GM12878 (cell line): ENCODE results near the gene RNASE7.

Experiments used
- CEBPB ChIP-seq, 2 experiments: fragments of 150-350 bp in 1 of 2; IDR thresholded peaks; 2 replicates each; pipeline ENCODE4 v1.6.1; 2012 to 2014; ENCODE audit warnings: low read depth in 2 of 2, low read length in 2 of 2, borderline replicate concordance in 1 of 2, inconsistent platforms in 1 of 2
- POLR2A ChIP-seq: IDR thresholded peaks from 2 replicates; pipeline ENCODE4 v1.6.1; 2011; ENCODE audit warnings: low read depth, mild to moderate bottlenecking, low read length
- POLR2AphosphoS5 ChIP-seq: IDR thresholded peaks from 2 replicates; pipeline ENCODE4 v1.6.1; 2011; ENCODE audit warnings: mild to moderate bottlenecking, low read length, inconsistent platforms
- SMC3 ChIP-seq: IDR thresholded peaks from 2 replicates; pipeline ENCODE4 v1.6.1; 2011; ENCODE audit warnings: low read length, improper control_type of control experiment, borderline replicate concordance
- ZNF274 ChIP-seq: IDR thresholded peaks from one replicate; pipeline ENCODE4 v1.8.0; 2011; ENCODE audit not compliant: insufficient read length, insufficient read depth
- TF ChIP-seq, protein P1 (sequence below), 3 experiments: IDR thresholded peaks in 2 of 3; conservative IDR thresholded peaks in 1 of 3; 2 replicates each; pipeline ENCODE4 v1.5.1; 2011; ENCODE audit warnings: low read depth in 3 of 3, low read length in 3 of 3, mild to moderate bottlenecking in 3 of 3, control low read depth in 2 of 3, moderate library complexity in 2 of 3, inconsistent platforms in 1 of 3, mixed read lengths in 1 of 3; ENCODE audit not compliant: control insufficient read depth in 2 of 3, insufficient read depth in 1 of 3; ENCODE audit errors: extremely low read depth in 1 of 3

DNA sequence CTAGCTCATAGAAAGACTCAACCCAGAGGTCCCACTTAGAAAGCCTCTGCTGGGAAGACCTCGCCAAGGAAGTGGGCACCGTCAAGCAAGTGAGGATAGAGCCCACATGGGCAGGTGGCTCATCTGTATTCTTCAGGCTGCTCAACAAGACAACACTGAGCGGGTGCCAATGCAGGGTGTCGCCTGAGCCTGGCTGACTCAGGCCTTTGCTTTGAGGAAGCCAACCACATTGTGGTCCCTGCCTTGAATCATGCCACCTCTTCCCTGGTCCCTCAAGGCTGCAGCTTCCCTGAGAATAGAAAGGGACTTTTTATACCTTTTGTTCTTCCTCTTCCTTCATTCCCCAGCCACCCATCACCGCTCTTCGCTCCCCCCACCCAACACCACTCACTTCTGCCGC, 5.4 kb upstream of the RNASE7 start:
- TF ChIP-seq, protein P1, sequence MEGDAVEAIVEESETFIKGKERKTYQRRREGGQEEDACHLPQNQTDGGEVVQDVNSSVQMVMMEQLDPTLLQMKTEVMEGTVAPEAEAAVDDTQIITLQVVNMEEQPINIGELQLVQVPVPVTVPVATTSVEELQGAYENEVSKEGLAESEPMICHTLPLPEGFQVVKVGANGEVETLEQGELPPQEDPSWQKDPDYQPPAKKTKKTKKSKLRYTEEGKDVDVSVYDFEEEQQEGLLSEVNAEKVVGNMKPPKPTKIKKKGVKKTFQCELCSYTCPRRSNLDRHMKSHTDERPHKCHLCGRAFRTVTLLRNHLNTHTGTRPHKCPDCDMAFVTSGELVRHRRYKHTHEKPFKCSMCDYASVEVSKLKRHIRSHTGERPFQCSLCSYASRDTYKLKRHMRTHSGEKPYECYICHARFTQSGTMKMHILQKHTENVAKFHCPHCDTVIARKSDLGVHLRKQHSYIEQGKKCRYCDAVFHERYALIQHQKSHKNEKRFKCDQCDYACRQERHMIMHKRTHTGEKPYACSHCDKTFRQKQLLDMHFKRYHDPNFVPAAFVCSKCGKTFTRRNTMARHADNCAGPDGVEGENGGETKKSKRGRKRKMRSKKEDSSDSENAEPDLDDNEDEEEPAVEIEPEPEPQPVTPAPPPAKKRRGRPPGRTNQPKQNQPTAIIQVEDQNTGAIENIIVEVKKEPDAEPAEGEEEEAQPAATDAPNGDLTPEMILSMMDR (IDR thresholded peaks at IDR 0.05 in 2 of 3, conservative IDR thresholded peaks at IDR 0.05 in 1 of 3; ENCODE audit: control insufficient read depth in 2 of 3, extremely low read depth in 1 of 3, insufficient read depth in 1 of 3, low read depth in 3 of 3, low read length in 3 of 3), result no peak
- TF ChIP-seq POLR2AphosphoS5 (no peak), SMC3 (no peak), POLR2A (no peak), ZNF274 (no peak), CEBPB (IDR thresholded peaks at IDR 0.05; ENCODE audit: borderline replicate concordance in 1 of 2, low read depth in 2 of 2, low read length in 2 of 2) (no peak)
